Prostate gland (tissue), 2 donors: Measurements from ENCODE around the gene FAM184B. TPM values are rescaled to one million over a fixed set of nuclear protein-coding genes. Genes with fewer than 3 reads are reported as not detected.

Source experiments
- DNase-seq: peaks from one replicate; pipeline ENCODE4 v3.0.0-alpha.2; 2019; ENCODE audit warnings: low spot score
- H3K27ac ChIP-seq, 2 donors: fragments of 200-600 bp; sonication (generic); 2 replicates each; pipeline ENCODE4 v1.5.1; 2017 to 2019
- H3K27me3 ChIP-seq: fragments of 200-600 bp; sonication (generic); replicated peaks from 2 replicates; pipeline ENCODE4 v1.5.1; 2019; ENCODE audit not compliant: insufficient read depth
- H3K36me3 ChIP-seq, 2 donors: fragments of 200-600 bp; sonication (generic); 1 replicate in 1 of 2; 2 replicates in 1 of 2; pipeline versions ENCODE4 v1.5.1 to v1.8.1; 2017 to 2019
- H3K4me1 ChIP-seq: fragments of 200-600 bp; sonication (generic); replicated peaks from 2 replicates; pipeline ENCODE4 v1.5.1; 2019
- H3K4me3 ChIP-seq, 2 donors: fragments of 200-600 bp; sonication (generic); 2 replicates each; pipeline ENCODE4 v1.5.1; 2017 to 2019
- H3K9me3 ChIP-seq: fragments of 200-600 bp; sonication (generic); 2 replicates; pipeline ENCODE4 v1.5.1; 2017
- POLR2A ChIP-seq: fragments of 450-650 bp; IDR thresholded peaks from one replicate; pipeline ENCODE4 v1.6.1; 2016; ENCODE audit warnings: antibody characterized with exemption, mild to moderate bottlenecking
- POLR2AphosphoS5 ChIP-seq: sonication (generic); formaldehyde crosslinking; IDR thresholded peaks from one replicate; pipeline ENCODE4 v1.6.1; 2017; ENCODE audit warnings: antibody characterized with exemption
- WGBS: methylation state at CpG from one replicate; pipeline ENCODE4 v1.1.5; 2018; 5-methylcytosine and 5-hydroxymethylcytosine counted together
- intact Hi-C: fragments of 100-400 bp; cut with DNase I; formaldehyde crosslinking; loops from one replicate; pipeline ENCODE4 v1.14.2; 2022
- total RNA-seq, 2 donors: library from RNA; depleted of rRNA; stranded (reverse); fragments of >200 nt; gene quantifications; one replicate each; pipeline ENCODE4 v1.1.0, GENCODE V29; 2016
- TF ChIP-seq, protein P1 (sequence below), 4 experiments: fragments of 200-600 bp in 2 of 4; fragments of 450-650 bp in 2 of 4; sonication (generic) in 2 of 4; IDR thresholded peaks; 1 replicate in 3 of 4; 2 replicates in 1 of 4; pipeline ENCODE4 v1.5.1; 2016 to 2019; ENCODE audit warnings: antibody characterized with exemption in 4 of 4, mild to moderate bottlenecking in 2 of 4, moderate library complexity in 2 of 4

The FAM184B gene
- total RNA-seq, 2 donors from 2014 or later = 0.09 to 0.34 TPM

DNA sequence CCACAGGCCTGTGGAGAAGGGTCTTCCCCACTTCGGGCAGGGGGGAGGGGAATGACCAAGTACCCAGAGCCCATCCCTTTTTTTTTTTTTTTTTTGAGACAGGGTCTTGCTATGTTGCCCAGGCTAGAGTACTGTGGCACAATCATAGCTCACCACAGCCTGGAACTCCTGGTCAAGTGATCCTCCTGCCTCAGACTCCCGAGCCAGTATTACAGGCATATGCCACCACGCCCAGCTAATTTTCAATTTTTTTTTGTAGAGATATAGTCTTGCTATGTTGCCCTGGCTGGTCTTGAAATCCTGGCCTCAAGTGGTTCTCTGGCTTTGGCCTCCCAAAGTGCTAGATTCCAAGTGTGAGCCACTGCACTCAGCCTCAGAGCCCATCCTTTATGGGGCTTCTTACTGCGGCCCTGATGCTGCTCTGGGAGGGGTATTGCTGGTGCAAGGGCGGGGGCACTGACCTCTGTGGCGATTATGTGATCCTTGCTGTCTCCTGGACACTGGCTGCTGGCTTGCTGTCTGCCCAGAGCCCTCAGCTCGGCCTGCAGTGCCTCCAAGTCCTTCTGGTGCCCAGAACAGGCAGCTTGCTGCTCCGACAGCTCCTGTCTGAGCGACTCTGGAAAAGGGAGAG, 134.1 kb downstream of the FAM184B start:
- TF ChIP-seq, protein P1, sequence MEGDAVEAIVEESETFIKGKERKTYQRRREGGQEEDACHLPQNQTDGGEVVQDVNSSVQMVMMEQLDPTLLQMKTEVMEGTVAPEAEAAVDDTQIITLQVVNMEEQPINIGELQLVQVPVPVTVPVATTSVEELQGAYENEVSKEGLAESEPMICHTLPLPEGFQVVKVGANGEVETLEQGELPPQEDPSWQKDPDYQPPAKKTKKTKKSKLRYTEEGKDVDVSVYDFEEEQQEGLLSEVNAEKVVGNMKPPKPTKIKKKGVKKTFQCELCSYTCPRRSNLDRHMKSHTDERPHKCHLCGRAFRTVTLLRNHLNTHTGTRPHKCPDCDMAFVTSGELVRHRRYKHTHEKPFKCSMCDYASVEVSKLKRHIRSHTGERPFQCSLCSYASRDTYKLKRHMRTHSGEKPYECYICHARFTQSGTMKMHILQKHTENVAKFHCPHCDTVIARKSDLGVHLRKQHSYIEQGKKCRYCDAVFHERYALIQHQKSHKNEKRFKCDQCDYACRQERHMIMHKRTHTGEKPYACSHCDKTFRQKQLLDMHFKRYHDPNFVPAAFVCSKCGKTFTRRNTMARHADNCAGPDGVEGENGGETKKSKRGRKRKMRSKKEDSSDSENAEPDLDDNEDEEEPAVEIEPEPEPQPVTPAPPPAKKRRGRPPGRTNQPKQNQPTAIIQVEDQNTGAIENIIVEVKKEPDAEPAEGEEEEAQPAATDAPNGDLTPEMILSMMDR (IDR thresholded peaks at IDR 0.05) = no peak
- TF ChIP-seq POLR2AphosphoS5 (no peak), POLR2A (no peak)
- H3K27ac ChIP-seq = no peak overlapping the region
- no peaks in the 10 kb centered on the region for H3K4me1 ChIP-seq
- H3K27me3 ChIP-seq = no peaks in the 10 kb centered on the region
- no peak for DNase-seq
- H3K4me3 ChIP-seq = no peak overlapping the region
- no peaks in the 10 kb centered on the region for H3K36me3 ChIP-seq
- intact Hi-C loops = no loop called here
- H3K9me3 ChIP-seq = no peaks in the 10 kb centered on the region
- WGBS = 83% methylated on average over 9 of the region's 9 CpGs

DNA sequence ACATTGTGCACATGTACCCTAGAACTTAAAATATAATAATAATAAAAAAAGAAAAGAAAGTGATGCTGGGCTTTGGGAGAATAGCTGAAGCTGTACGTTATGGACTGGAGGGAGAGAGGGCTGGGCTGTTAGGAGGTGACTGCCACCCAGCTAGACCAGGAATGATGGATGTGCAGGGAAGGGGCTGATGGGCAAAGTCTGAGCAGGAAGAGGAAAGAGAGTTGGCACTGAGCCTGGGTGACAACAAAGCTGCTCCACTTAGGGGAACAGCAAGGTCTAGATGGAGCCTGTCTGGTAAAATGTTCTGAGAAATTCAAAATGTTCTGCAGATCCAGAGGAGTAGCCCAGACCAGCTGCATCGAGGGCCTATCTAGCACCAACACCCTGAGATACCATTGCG, 134.7 kb downstream of the FAM184B start:
- Histone ChIP-seq H3K9me3 (no peaks in the 10 kb centered on the region), H3K4me1 (no peaks in the 10 kb centered on the region), H3K27me3 (no peaks in the 10 kb centered on the region), H3K4me3 (no peak overlapping the region), H3K36me3 (no peaks in the 10 kb centered on the region), H3K27ac (no peak overlapping the region)
- WGBS = 81% methylated on average over 3 of the region's 3 CpGs
- DNase-seq = no peak
- TF ChIP-seq POLR2AphosphoS5 (no peak), POLR2A (no peak)
- TF ChIP-seq, protein P1 (IDR thresholded peaks at IDR 0.05) = no peak
- intact Hi-C loops = no loop called here

- Histone ChIP-seq H3K36me3 (no peaks in the 10 kb centered on the region), H3K4me3 (no peak overlapping the region), H3K9me3 (no peaks in the 10 kb centered on the region), H3K4me1 (no peaks in the 10 kb centered on the region), H3K27me3 (no peaks in the 10 kb centered on the region), H3K27ac (no peak overlapping the region)
- intact Hi-C loops = no loop called here
- no peak for DNase-seq
- no peak for TF ChIP-seq POLR2AphosphoS5
- TF ChIP-seq, protein P1 (IDR thresholded peaks at IDR 0.05) = no peak
- no peak for TF ChIP-seq POLR2A
- 91% methylated on average over 1 of the region's 1 CpG for WGBS
These were observed 139.0 kb downstream of the FAM184B start for GRCh38 chr4:17642398-17642783.

DNA sequence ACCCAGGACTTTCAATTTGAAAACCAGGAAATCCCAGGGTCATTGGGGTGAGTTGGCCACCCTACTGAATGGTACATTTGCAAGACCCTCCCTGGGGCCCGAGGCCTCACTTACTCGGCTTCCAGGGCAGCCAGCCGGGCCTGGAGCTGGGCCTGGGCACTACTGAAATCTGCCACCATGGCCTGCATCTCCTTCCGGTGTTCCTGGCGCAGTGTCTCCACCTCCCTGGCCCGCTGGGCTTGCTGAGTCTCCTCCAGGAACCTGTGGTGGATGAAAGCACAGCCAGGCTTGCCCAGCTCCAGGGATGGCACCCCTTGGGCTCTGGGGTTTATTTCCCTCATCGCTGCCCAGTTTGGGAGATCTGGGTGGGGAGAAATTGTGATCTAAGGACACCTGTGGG, 142.3 kb downstream of the FAM184B start:
- intact Hi-C loops = no loop called here
- 82% methylated on average over 7 of the region's 7 CpGs for WGBS

More for the DNA sequence above, 142.3 kb downstream of the FAM184B start:
- TF ChIP-seq POLR2AphosphoS5 = no peak
- TF ChIP-seq, protein P1 (IDR thresholded peaks at IDR 0.05) = no peak
- no peak for TF ChIP-seq POLR2A
- no peak for DNase-seq
- H3K4me3 ChIP-seq = no peak overlapping the region
- H3K36me3 ChIP-seq = no peaks in the 10 kb centered on the region
- no peaks in the 10 kb centered on the region for H3K9me3 ChIP-seq
- H3K4me1 ChIP-seq = no peaks in the 10 kb centered on the region
- no peaks in the 10 kb centered on the region for H3K27me3 ChIP-seq
- no peak overlapping the region for H3K27ac ChIP-seq
